ENCODE measurements around the gene SLC47A1.

SLC47A1 gene

DNA sequence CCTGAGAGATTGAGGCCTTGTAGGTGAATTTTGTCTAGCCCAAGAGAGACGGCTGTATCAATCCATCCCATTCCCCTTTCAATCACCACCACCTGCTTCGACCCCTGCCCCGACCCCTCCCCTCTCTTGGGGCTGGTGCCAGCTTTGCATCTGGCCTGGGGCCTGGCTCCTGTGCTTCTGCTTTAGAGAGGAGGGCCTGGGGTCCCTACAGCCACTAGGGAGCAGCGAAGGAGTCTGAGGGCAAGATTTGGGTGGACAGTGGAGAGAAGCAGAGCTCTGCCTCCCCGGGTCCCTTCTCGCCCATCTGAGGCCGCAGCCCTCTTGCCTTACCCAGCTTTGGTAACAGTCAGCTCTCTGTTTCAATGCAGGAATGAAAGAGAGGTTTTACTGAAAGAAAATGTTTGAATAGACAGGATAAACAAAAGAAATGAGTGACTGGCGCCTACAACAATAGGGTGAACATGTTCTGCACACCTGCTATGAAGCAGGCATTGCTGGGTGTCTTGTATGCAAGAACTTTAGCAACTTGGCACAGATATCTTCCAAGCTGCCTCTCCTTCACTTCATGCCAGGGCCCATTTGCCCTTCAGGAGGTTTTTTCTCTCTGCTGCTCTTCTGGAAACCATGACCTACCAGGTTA is 57.4 kb downstream of the SLC47A1 start:
- no peak for DNase-seq (ENCODE audit: insufficient read length, low spot score)

DNA sequence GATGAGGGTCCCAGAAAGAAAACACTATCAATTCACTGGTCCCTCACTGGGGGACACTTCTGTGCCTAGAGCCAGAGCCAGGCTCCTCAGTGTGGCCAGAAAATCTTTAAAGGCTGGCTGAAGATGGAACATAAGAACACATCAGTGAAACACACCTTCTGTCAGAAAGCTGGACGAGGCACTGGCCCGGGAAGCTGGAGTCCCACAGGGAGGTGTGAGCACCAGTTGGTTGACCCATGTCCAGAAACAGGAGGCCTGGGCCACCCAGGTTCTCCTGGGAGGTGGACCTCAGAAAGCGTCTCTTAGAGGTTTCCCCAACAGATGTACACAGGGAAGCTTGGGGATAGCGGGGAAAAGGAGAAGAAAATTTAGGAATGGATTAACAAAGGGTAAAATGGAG is 58.7 kb downstream of the SLC47A1 start:
- no peak for DNase-seq (ENCODE audit: insufficient read length, low spot score)
- TF ChIP-seq SPI1 (IDR thresholded peaks at IDR 0.05; ENCODE audit: low read depth, low read length): no peak
- TF ChIP-seq POLR2A (IDR thresholded peaks at IDR 0.05; ENCODE audit: low read depth, low read length): no peak
- TF ChIP-seq POU2F2 (IDR thresholded peaks at IDR 0.05; ENCODE audit: low read depth, low read length): no peak
- no peak for TF ChIP-seq POLR2AphosphoS5 (IDR thresholded peaks at IDR 0.05; ENCODE audit: low read depth, low read length)
- TF ChIP-seq TAF1 (IDR thresholded peaks at IDR 0.05; ENCODE audit: low read depth, low read length): no peak
- no peak for TF ChIP-seq PAX5 (IDR thresholded peaks at IDR 0.05; ENCODE audit: insufficient read depth, low read length, severe bottlenecking)
- FAIRE-seq: no peak

More for the DNA sequence above, 57.4 kb downstream of the SLC47A1 start:
- TF ChIP-seq POU2F2 (IDR thresholded peaks at IDR 0.05; ENCODE audit: low read depth, low read length) (no peak), POLR2A (IDR thresholded peaks at IDR 0.05; ENCODE audit: low read depth, low read length) (no peak), SPI1 (IDR thresholded peaks at IDR 0.05; ENCODE audit: low read depth, low read length) (no peak), PAX5 (IDR thresholded peaks at IDR 0.05; ENCODE audit: insufficient read depth, low read length, severe bottlenecking) (no peak), POLR2AphosphoS5 (IDR thresholded peaks at IDR 0.05; ENCODE audit: low read depth, low read length) (no peak), TAF1 (IDR thresholded peaks at IDR 0.05; ENCODE audit: low read depth, low read length) (no peak)
- no peak for FAIRE-seq

DNA sequence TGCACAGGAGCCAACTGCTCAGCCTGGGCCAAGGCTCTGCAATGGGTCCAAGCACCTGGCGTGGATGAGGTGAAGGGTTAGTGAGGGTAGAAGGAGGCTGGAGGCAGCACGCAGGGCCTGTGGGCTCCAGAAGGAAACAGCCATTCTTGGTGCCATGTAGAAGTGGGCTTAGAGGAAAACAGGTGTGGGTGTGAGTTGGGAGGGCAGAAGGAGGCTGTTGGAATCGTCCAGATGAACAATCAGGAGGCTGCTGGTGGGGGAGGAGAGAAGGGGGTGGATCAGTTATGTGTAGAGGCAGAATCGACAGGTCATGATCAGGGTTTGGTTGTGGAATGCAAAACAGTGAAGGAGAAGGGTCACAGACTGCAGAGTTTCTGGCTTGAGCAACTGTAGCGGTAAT is 63.2 kb downstream of the SLC47A1 start:
- DNase-seq (ENCODE audit: insufficient read length, low spot score) (no peak), FAIRE-seq (no peak)
- TF ChIP-seq TAF1 (IDR thresholded peaks at IDR 0.05; ENCODE audit: low read depth, low read length) (no peak), PAX5 (IDR thresholded peaks at IDR 0.05; ENCODE audit: insufficient read depth, low read length, severe bottlenecking) (no peak), SPI1 (IDR thresholded peaks at IDR 0.05; ENCODE audit: low read depth, low read length) (no peak), POU2F2 (IDR thresholded peaks at IDR 0.05; ENCODE audit: low read depth, low read length) (no peak), POLR2A (IDR thresholded peaks at IDR 0.05; ENCODE audit: low read depth, low read length) (no peak), POLR2AphosphoS5 (IDR thresholded peaks at IDR 0.05; ENCODE audit: low read depth, low read length) (no peak)

DNA sequence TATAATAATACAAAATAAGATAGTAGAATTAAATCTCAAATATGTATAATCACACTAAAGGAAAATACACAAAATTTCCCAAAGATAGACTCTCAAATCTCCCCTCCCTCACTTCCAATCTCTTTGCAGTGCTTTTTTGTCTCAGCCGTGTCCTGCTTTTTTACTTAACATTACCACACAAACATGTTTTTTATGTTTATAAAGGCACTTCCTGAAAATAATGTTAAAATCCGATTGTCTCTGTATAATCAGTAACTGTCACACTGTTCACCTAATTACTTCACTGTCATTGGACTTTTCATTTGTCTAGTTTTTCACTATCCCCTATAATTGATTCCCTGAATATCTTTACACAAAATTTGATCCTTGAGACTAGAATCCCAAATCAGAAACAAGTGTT is 76.7 kb downstream of the SLC47A1 start:
- DNase-seq (ENCODE audit: insufficient read length, low spot score) (no peak), FAIRE-seq (no peak)
- TF ChIP-seq POLR2AphosphoS5 (IDR thresholded peaks at IDR 0.05; ENCODE audit: low read depth, low read length): no peak
- no peak for TF ChIP-seq PAX5 (IDR thresholded peaks at IDR 0.05; ENCODE audit: insufficient read depth, low read length, severe bottlenecking)
- TF ChIP-seq TAF1 (IDR thresholded peaks at IDR 0.05; ENCODE audit: low read depth, low read length): no peak
- no peak for TF ChIP-seq POU2F2 (IDR thresholded peaks at IDR 0.05; ENCODE audit: low read depth, low read length)
- no peak for TF ChIP-seq POLR2A (IDR thresholded peaks at IDR 0.05; ENCODE audit: low read depth, low read length)
- TF ChIP-seq SPI1 (IDR thresholded peaks at IDR 0.05; ENCODE audit: low read depth, low read length): no peak

DNA sequence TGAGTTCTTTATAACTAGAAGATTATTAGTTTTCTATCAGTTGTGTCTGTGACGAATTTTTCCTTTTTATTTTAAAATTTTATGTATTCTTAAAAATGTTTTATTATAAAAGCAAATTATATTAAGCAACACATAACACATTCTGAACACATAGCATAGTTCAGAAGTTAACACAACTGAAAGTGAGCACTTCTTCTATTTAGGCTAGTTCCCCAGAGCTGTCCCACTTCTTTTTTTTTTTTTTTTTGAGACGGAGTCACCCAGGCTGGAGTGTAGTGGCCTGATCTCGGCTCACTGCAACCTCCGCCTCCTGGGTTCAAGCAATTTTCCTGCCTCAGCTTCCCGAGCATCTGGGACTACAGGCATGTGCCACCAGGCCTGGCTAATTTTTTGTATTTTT is 77.2 kb downstream of the SLC47A1 start:
- FAIRE-seq (no peak), DNase-seq (ENCODE audit: insufficient read length, low spot score) (no peak)
- TF ChIP-seq POLR2AphosphoS5 (IDR thresholded peaks at IDR 0.05; ENCODE audit: low read depth, low read length): no peak
- TF ChIP-seq SPI1 (IDR thresholded peaks at IDR 0.05; ENCODE audit: low read depth, low read length): peak; percentile 81

DNA sequence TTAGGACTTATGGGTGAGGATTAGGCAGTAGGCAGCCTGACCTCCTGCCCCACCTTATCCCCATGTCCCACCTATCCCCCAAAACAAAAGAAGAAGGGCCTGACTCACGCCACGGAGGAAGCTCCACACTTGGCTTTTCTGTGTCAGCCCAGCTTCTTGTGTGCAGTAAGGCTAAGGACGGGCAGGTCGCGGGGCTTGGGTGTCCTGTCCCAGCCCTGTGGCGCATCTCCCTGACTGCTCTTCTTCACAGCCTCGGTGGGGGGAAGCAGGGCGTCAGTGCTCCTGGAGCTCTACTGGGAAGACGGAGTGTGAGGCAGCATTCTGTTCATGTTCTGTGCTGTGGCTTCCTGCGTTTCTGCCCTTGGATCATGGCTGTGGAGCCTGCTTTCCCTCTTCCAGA is 80.3 kb downstream of the SLC47A1 start:
- FAIRE-seq: no peak
- DNase-seq (ENCODE audit: insufficient read length, low spot score): no peak
- TF ChIP-seq SPI1 (IDR thresholded peaks at IDR 0.05; ENCODE audit: low read depth, low read length): no peak

DNA sequence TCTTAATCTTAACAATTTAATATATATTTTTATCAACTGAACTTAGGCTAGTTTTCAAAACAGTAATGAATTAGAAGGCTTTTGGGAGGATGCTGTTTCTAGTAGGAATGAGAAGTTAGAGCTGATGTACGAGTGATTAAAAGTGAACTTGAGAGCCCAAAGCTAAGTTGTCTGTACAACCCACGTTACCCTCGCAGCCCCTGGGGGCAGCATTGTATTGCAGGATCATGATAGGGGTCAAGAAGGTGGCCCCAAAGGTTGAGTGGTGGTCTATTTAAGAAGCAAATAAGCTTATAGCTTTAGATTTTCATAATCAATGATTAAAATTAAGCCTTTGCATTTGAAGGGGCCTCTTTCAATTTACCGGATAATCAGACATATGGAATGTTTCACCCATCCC is 81.2 kb downstream of the SLC47A1 start:
- FAIRE-seq (no peak), DNase-seq (ENCODE audit: insufficient read length, low spot score) (no peak)
- TF ChIP-seq POLR2AphosphoS5 (IDR thresholded peaks at IDR 0.05; ENCODE audit: low read depth, low read length) (no peak), POU2F2 (IDR thresholded peaks at IDR 0.05; ENCODE audit: low read depth, low read length) (no peak), TAF1 (IDR thresholded peaks at IDR 0.05; ENCODE audit: low read depth, low read length) (no peak), POLR2A (IDR thresholded peaks at IDR 0.05; ENCODE audit: low read depth, low read length) (no peak), PAX5 (IDR thresholded peaks at IDR 0.05; ENCODE audit: insufficient read depth, low read length, severe bottlenecking) (no peak), SPI1 (IDR thresholded peaks at IDR 0.05; ENCODE audit: low read depth, low read length) (no peak)

DNA sequence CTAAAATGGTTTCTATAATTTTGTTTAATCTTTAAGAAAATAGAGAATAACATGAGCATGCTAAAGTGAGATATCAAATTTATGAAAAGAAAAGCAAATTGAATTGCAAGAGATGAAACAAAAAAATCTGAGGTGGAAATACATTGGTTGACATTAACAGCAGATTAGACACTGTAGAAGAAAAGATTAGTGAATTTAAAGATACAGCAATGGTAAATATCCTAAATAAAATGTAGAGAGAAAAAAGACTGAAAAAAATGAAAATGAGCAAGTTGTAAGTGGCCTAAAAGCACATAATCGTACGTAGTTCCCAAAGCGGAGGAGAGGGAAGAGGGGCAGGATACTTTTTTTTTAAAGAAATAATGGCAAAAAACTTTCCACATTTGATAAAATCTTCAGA is 84.4 kb downstream of the SLC47A1 start:
- no peak for TF ChIP-seq POU2F2 (IDR thresholded peaks at IDR 0.05; ENCODE audit: low read depth, low read length)
- no peak for TF ChIP-seq TAF1 (IDR thresholded peaks at IDR 0.05; ENCODE audit: low read depth, low read length)
- FAIRE-seq (no peak), DNase-seq (ENCODE audit: insufficient read length, low spot score) (no peak)

DNA sequence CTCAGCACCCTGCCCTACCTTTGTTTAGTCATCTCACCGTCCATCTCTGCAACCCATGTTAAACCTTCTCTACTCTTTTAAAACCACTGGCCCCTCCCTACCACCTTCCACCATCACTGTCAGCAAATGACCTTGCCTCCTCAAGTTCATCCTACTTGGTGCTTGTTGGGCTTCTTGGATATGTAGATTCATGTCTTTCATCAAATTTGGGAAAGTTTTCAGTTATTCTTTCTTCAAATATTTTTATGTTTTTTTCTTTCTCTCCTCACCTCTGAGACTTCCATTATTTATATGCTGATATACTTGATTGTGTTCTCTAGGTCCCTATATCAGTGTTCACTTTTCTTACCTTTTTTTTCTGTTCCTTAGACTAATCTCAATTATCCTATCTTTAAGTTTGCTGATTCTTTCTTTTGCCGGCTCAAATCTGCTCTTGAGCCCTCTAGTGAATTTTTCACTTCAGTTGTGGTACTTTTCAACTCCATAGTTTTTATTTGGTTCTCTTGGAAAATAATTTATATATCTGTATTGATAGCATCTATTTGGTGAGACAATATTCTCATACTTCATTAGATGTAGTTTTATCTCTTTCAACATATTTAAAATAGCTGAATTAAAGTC is 86.2 kb downstream of the SLC47A1 start:
- FAIRE-seq (no peak), DNase-seq (ENCODE audit: insufficient read length, low spot score) (no peak)
- TF ChIP-seq POLR2AphosphoS5 (IDR thresholded peaks at IDR 0.05; ENCODE audit: low read depth, low read length) (no peak), TAF1 (IDR thresholded peaks at IDR 0.05; ENCODE audit: low read depth, low read length) (no peak), SPI1 (IDR thresholded peaks at IDR 0.05; ENCODE audit: low read depth, low read length) (no peak), POU2F2 (IDR thresholded peaks at IDR 0.05; ENCODE audit: low read depth, low read length) (no peak), POLR2A (IDR thresholded peaks at IDR 0.05; ENCODE audit: low read depth, low read length) (no peak), PAX5 (IDR thresholded peaks at IDR 0.05; ENCODE audit: insufficient read depth, low read length, severe bottlenecking) (no peak)

DNA sequence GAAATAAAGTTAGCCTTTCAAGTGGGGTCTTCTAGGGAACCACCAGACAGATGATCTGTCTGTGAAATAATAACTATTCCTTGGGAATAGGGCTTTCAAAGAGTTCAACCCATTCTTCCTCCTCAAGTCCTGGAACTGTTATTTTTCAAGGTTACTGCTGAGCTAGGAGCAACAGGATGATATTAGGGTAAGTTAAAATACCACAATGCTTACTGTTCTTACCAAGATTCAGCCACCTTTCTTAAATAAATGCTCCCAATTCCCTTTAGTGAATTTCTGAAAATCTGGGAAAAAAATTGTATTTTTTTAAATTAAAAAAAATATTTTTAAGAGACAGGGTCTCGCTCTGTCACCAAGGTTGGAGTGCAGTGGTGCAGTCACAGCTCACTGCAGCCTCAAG is 88.0 kb downstream of the SLC47A1 start:
- no peak for FAIRE-seq

More for the DNA sequence above, 88.0 kb downstream of the SLC47A1 start:
- no peak for DNase-seq (ENCODE audit: insufficient read length, low spot score)
- TF ChIP-seq TAF1 (IDR thresholded peaks at IDR 0.05; ENCODE audit: low read depth, low read length) (no peak), POLR2A (IDR thresholded peaks at IDR 0.05; ENCODE audit: low read depth, low read length) (no peak), SPI1 (IDR thresholded peaks at IDR 0.05; ENCODE audit: low read depth, low read length) (no peak), POU2F2 (IDR thresholded peaks at IDR 0.05; ENCODE audit: low read depth, low read length) (no peak), PAX5 (IDR thresholded peaks at IDR 0.05; ENCODE audit: insufficient read depth, low read length, severe bottlenecking) (no peak), POLR2AphosphoS5 (IDR thresholded peaks at IDR 0.05; ENCODE audit: low read depth, low read length) (no peak)
